Stomach (tissue), 19 donors: ENCODE data around the gene LONP1. TPM values are rescaled to one million over a fixed set of nuclear protein-coding genes. Genes with fewer than 3 reads are reported as not detected.
A peak's percentile ranks its signal among the peaks of the same experiment; 100 is the strongest.

ENCODE experiments used
- DNase-seq, 2 donors: peaks; one replicate each; pipeline versions ENCODE4 v3.0.0 to v3.0.0-alpha.2; 2013 to 2019
- H3K27ac ChIP-seq, 5 donors: fragments of 200-600 bp in 4 of 5; sonication (generic) in 4 of 5; one replicate each; pipeline ENCODE4 v1.5.1; 2013 to 2019; ENCODE audit warnings: mild to moderate bottlenecking in 1 of 5, moderate library complexity in 1 of 5
- H3K27me3 ChIP-seq, 3 donors: fragments of 200-600 bp; sonication (generic); one replicate each; pipeline ENCODE4 v1.5.1; 2017 to 2019; ENCODE audit warnings: mixed run types in 1 of 3
- H3K36me3 ChIP-seq, 4 donors: fragments of 200-600 bp; sonication (generic); 1 replicate in 3 of 4; 2 replicates in 1 of 4; pipeline ENCODE4 v1.5.1; 2016 to 2019
- H3K4me1 ChIP-seq, 4 donors: fragments of 200-600 bp; sonication (generic); one replicate each; pipeline ENCODE4 v1.5.1; 2016 to 2019
- H3K4me3 ChIP-seq, 4 donors: fragments of 200-600 bp; sonication (generic) in 3 of 4; one replicate each; pipeline ENCODE4 v1.5.1; 2016 to 2019; ENCODE audit warnings: mild to moderate bottlenecking in 1 of 4
- H3K9me3 ChIP-seq, 4 donors: fragments of 200-600 bp; sonication (generic); one replicate each; pipeline ENCODE4 v1.5.1; 2016 to 2019
- CTCF ChIP-seq, 7 experiments: fragments of 450-650 bp in 4 of 7; fragments of 200-600 bp in 3 of 7; sonication (generic) in 3 of 7; IDR thresholded peaks; one replicate each; pipeline ENCODE4 v1.5.1; 2016 to 2019; ENCODE audit warnings: antibody characterized with exemption in 7 of 7, control low read depth in 2 of 7, mild to moderate bottlenecking in 1 of 7
- EP300 ChIP-seq: sonication (generic); formaldehyde crosslinking; IDR thresholded peaks from one replicate; pipeline ENCODE4 v1.6.1; 2017; ENCODE audit warnings: antibody characterized with exemption
- POLR2A ChIP-seq, 4 donors: fragments of 450-650 bp; IDR thresholded peaks; one replicate each; pipeline ENCODE4 v1.6.1; 2016; ENCODE audit warnings: antibody characterized with exemption in 4 of 4, control low read depth in 2 of 4, mild to moderate bottlenecking in 1 of 4, moderate library complexity in 1 of 4
- POLR2AphosphoS5 ChIP-seq, 3 donors: sonication (generic); formaldehyde crosslinking; IDR thresholded peaks; one replicate each; pipeline ENCODE4 v1.6.1; 2016; ENCODE audit warnings: antibody characterized with exemption in 3 of 3
- WGBS, 5 donors: extraction: QIAGEN DNeasy Blood & Tissue Kit in 3 of 5; methylation state at CpG; one replicate each; pipeline versions ENCODE4 v1.1.5 to v1.1.7; 2013 to 2018; 5-methylcytosine and 5-hydroxymethylcytosine counted together
- intact Hi-C: fragments of 100-400 bp; cut with DNase I; formaldehyde crosslinking; loops from one replicate; pipeline ENCODE4 v1.15.1; 2023; ENCODE audit warnings: low total_unique reads
- long read RNA-seq, 10 donors: transcript quantifications; one replicate each; lab custom pipeline, GENCODE V29; 2026
- polyA plus RNA-seq, 3 donors: library from polyadenylated mRNA; stranded (reverse); fragments of 200-250 nt; gene quantifications; one replicate each; pipeline ENCODE4 v1.2.3, GENCODE V29; 2013
- total RNA-seq, 5 donors: library from RNA; depleted of rRNA; stranded (reverse); fragments of >200 nt; gene quantifications; one replicate each; pipeline versions ENCODE4 v1.1.0 to v1.2.3, GENCODE V29; 2014 to 2016
- donor health status: healthy with polysubstance abuse.
- donor health status: Bipolar disorder and iron deficiency.
- donor health status: healthy.

LONP1 gene
- total RNA-seq: 100 to 1,000 TPM in 1 of 5 donors, 10 to 100 TPM in 3, 1 to 10 TPM in 1; 8.8 to 169 (median 57.4) TPM
- polyA plus RNA-seq: 10 to 100 TPM; 41.3 to 43.3 (median 41.7) TPM
- long read RNA-seq, donor 1, partial matches to known transcripts: 0 of 1 reads
- long read RNA-seq, donor 1, other reads (novel, unspliced or antisense): 0 of 1 reads
- long read RNA-seq, donor 2, partial matches to known transcripts: 0 of 2 reads
- long read RNA-seq, donor 2, other reads (novel, unspliced or antisense): 0 of 2 reads
- long read RNA-seq, donor 3: 0 reads
- long read RNA-seq, donor 4: 0 reads
- long read RNA-seq, donor 5, partial matches to known transcripts: 0 of 1 reads
- long read RNA-seq, donor 5, other reads (novel, unspliced or antisense): 0 of 1 reads
- long read RNA-seq, donor 6, transcript LONP1-201 (18 exons, 3,236 nt): major isoform, 7 of 19 reads
- long read RNA-seq, donor 6, partial matches to known transcripts: 12 of 19 reads
- long read RNA-seq, donor 6, other reads (novel, unspliced or antisense): 0 of 19 reads
- long read RNA-seq, donor 7, partial matches to known transcripts: 0 of 3 reads
- long read RNA-seq, donor 7, other reads (novel, unspliced or antisense): 0 of 3 reads
- long read RNA-seq, donor 8, partial matches to known transcripts: 0 of 2 reads
- long read RNA-seq, donor 8, other reads (novel, unspliced or antisense): 0 of 2 reads
- long read RNA-seq, donor 9: 0 reads
- long read RNA-seq, donor 10, partial matches to known transcripts: 0 of 1 reads
- long read RNA-seq, donor 10, other reads (novel, unspliced or antisense): 0 of 1 reads

GRCh38 chr19:5719961-5720790 lies at the start of gene LONP1, which contains the start of gene CATSPERD:
LONP1 (minus strand) TSS chr19:5720146; CDS start chr19:5720132, 14 bp downstream.
CATSPERD (plus strand) TSS chr19:5720637; CDS start chr19:5720738, 101 bp downstream.
- DNase-seq: peak; percentile 99 to 100
- Histone ChIP-seq H3K4me1 (peaks cover 18 to 37% (median 28%) of the 10 kb centered on the region in 4 donors), H3K36me3 (peaks cover 0 to 11% (median 8%) of the 10 kb centered on the region in 4 donors), H3K27me3 (no peaks in the 10 kb centered on the region), H3K9me3 (no peaks in the 10 kb centered on the region), H3K27ac (peak within 1 kb of the TSS; percentile 83 to 99 (median 96)), H3K4me3 (peak within 1 kb of the TSS; percentile 93 to 99 (median 98))
- TF ChIP-seq POLR2AphosphoS5 (IDR thresholded peaks at IDR 0.05) (peak; percentile 90 to 99 (median 98)), CTCF (IDR thresholded peaks at IDR 0.05) (peak in 5 of 7 experiments; percentile 91 to 98 (median 93)), POLR2A (IDR thresholded peaks at IDR 0.05) (no peak), EP300 (no peak)
- 0 to 1% (median 0%) methylated on average over 35 to 90 of the region's 90 CpGs for WGBS, 5 donors
- intact Hi-C loops: no loop called here

- no peak for DNase-seq
- Histone ChIP-seq H3K4me1 (no peaks in the 10 kb centered on the region), H3K9me3 (no peaks in the 10 kb centered on the region), H3K36me3 (no peaks in the 10 kb centered on the region), H3K27me3 (peaks cover 0 to 7% (median 0%) of the 10 kb centered on the region in 3 donors), H3K4me3 (no peak overlapping the region), H3K27ac (no peak overlapping the region)
- TF ChIP-seq POLR2A (IDR thresholded peaks at IDR 0.05): no peak
- TF ChIP-seq CTCF (IDR thresholded peaks at IDR 0.05): no peak
- TF ChIP-seq POLR2AphosphoS5 (IDR thresholded peaks at IDR 0.05): no peak
- TF ChIP-seq EP300: no peak
- intact Hi-C loops: no loop called here
- 82 to 88% (median 84%) methylated on average over 10 of the region's 10 CpGs for WGBS, 5 donors
Observed at GRCh38 chr19:5767949-5768348, 48.0 kb upstream of the LONP1 start.

- H3K4me1 ChIP-seq: no peaks in the 10 kb centered on the region
- no peaks in the 10 kb centered on the region for H3K9me3 ChIP-seq
- H3K36me3 ChIP-seq: no peaks in the 10 kb centered on the region
- H3K27ac ChIP-seq: no peak overlapping the region
- TF ChIP-seq CTCF (IDR thresholded peaks at IDR 0.05): no peak
- no peak for TF ChIP-seq POLR2A (IDR thresholded peaks at IDR 0.05)
- no peak for TF ChIP-seq POLR2AphosphoS5 (IDR thresholded peaks at IDR 0.05)
- no peak for TF ChIP-seq EP300
- intact Hi-C loops: no loop called here
- no peak overlapping the region for H3K4me3 ChIP-seq
- no peak for DNase-seq
- H3K27me3 ChIP-seq: no peaks in the 10 kb centered on the region
- 90 to 93% (median 92%) methylated on average over 3 of the region's 3 CpGs for WGBS, 5 donors
Observed at GRCh38 chr19:5765220-5765619, 45.3 kb upstream of the LONP1 start.
